GM21526 (cell line): Measurements from ENCODE around the gene DLL1.
"Not testable (repeated sequence)": the region's sequence is repeated elsewhere in the genome, so short reads cannot be mapped to it uniquely, and the experiment has no call there.

ENCODE experiments used
- ATAC-seq: cut with Tn5 transposase; IDR thresholded peaks from one replicate; pipeline ENCODE4 v1.9.1; 2021; ENCODE audit warnings: moderate library complexity; ENCODE audit not compliant: unreplicated experiment, low FRiP score

Gene DLL1

GRCh38 chr6:170290296-170291128, at the start of gene DLL1:
Gene DLL1, minus strand, starts transcription at chr6:170291078. Its CDS starts 939 bp downstream, at chr6:170290139.
- ATAC-seq = no peak

- ATAC-seq = not testable (repeated sequence)
These were observed 44.3 kb upstream of the DLL1 start for GRCh38 chr6:170335199-170335598.

- no peak for ATAC-seq
These were observed 38.4 kb upstream of the DLL1 start for GRCh38 chr6:170329321-170329720.

- ATAC-seq = no peak
These were observed 26.8 kb upstream of the DLL1 start for GRCh38 chr6:170317718-170318117.

GRCh38 chr6:170317076-170317475, 26.2 kb upstream of the DLL1 start:
- ATAC-seq = no peak

- no peak for ATAC-seq
These were observed 25.2 kb upstream of the DLL1 start for GRCh38 chr6:170316071-170316470.

- no peak for ATAC-seq
These were observed 24.1 kb upstream of the DLL1 start for GRCh38 chr6:170314983-170315382.

- ATAC-seq = no peak
These were observed 22.9 kb upstream of the DLL1 start for GRCh38 chr6:170313716-170314295.

GRCh38 chr6:170312876-170313275, 22.0 kb upstream of the DLL1 start:
- no peak for ATAC-seq

- ATAC-seq = no peak
These were observed 20.8 kb upstream of the DLL1 start for GRCh38 chr6:170311696-170312095.

GRCh38 chr6:170308761-170309160, 17.9 kb upstream of the DLL1 start:
- no peak for ATAC-seq

- no peak for ATAC-seq
These were observed 16.2 kb upstream of the DLL1 start for GRCh38 chr6:170307080-170307545.

GRCh38 chr6:170306324-170307079, 15.6 kb upstream of the DLL1 start, which contains the start of gene FAM120B:
Gene FAM120B, plus strand, starts transcription at chr6:170306758. Its CDS starts 10,633 bp downstream, at chr6:170317391.
- ATAC-seq = peak; percentile 99

GRCh38 chr6:170305805-170306323, 15.0 kb upstream of the DLL1 start:
- ATAC-seq = peak; percentile 20

- no peak for ATAC-seq
These were observed 10.3 kb upstream of the DLL1 start for GRCh38 chr6:170301184-170301583.

GRCh38 chr6:170298688-170299087, 7.8 kb upstream of the DLL1 start:
- no peak for ATAC-seq

GRCh38 chr6:170297576-170298330, 6.9 kb upstream of the DLL1 start:
- no peak for ATAC-seq

- no peak for ATAC-seq
These were observed 6.1 kb upstream of the DLL1 start for GRCh38 chr6:170296746-170297575.

- no peak for ATAC-seq
These were observed 5.5 kb upstream of the DLL1 start for GRCh38 chr6:170296423-170296745.
